ENCODE measurements around the gene C8B.

The C8B gene

GRCh38 chr1:56965916-56966697 is at the start of gene C8B:
TSS of gene C8B (minus strand) at chr1:56966015. CDS start at chr1:56965948, 67 bp downstream.
- DNase-seq: no peak

- DNase-seq: no peak
Observed at GRCh38 chr1:57015071-57015470, 49.3 kb upstream of the C8B start.

- no peak for DNase-seq
Observed at GRCh38 chr1:57013522-57013921, 47.7 kb upstream of the C8B start.

GRCh38 chr1:57012315-57012714 is 46.5 kb upstream of the C8B start:
- no peak for DNase-seq

GRCh38 chr1:57010511-57010910 is 44.7 kb upstream of the C8B start:
- no peak for DNase-seq

- DNase-seq: no peak
Observed at GRCh38 chr1:57007948-57008347, 42.1 kb upstream of the C8B start.

- DNase-seq: no peak
Observed at GRCh38 chr1:57007472-57007871, 41.7 kb upstream of the C8B start.

- DNase-seq: no peak
Observed at GRCh38 chr1:57003398-57004139, 37.8 kb upstream of the C8B start.

- no peak for DNase-seq
Observed at GRCh38 chr1:56995414-56996100, 29.7 kb upstream of the C8B start.

GRCh38 chr1:56993475-56993874 is 27.7 kb upstream of the C8B start:
- DNase-seq: no peak

- no peak for DNase-seq
Observed at GRCh38 chr1:56992318-56993125, 26.7 kb upstream of the C8B start.

- no peak for DNase-seq
Observed at GRCh38 chr1:56991576-56991975, 25.8 kb upstream of the C8B start.

- no peak for DNase-seq
Observed at GRCh38 chr1:56986397-56986796, 20.6 kb upstream of the C8B start.

GRCh38 chr1:56985857-56986256 is 20.0 kb upstream of the C8B start:
- no peak for DNase-seq

- no peak for DNase-seq
Observed at GRCh38 chr1:56983484-56983883, 17.7 kb upstream of the C8B start.

GRCh38 chr1:56979986-56980755 is 14.4 kb upstream of the C8B start:
- no peak for DNase-seq

GRCh38 chr1:56978819-56979218 is 13.0 kb upstream of the C8B start:
- DNase-seq: no peak

GRCh38 chr1:56977910-56978309 is 12.1 kb upstream of the C8B start:
- no peak for DNase-seq

GRCh38 chr1:56975446-56975845 is 9.6 kb upstream of the C8B start:
- DNase-seq: no peak

- DNase-seq: no peak
Observed at GRCh38 chr1:56973923-56974742, 8.3 kb upstream of the C8B start.

- no peak for DNase-seq
Observed at GRCh38 chr1:56972976-56973375, 7.2 kb upstream of the C8B start.
